Gastroesophageal sphincter (tissue), 3 donors: ENCODE results near the gene CRLF2.

Experiments
- CTCF ChIP-seq, 4 experiments: fragments of 200-600 bp in 2 of 4; fragments of 450-650 bp in 2 of 4; sonication (generic) in 1 of 4; IDR thresholded peaks; one replicate each; pipeline ENCODE4 v1.5.1; 2017 to 2019; ENCODE audit warnings: antibody characterized with exemption in 4 of 4, mild to moderate bottlenecking in 2 of 4, moderate library complexity in 2 of 4
- EP300 ChIP-seq: sonication (generic); formaldehyde crosslinking; IDR thresholded peaks from one replicate; pipeline ENCODE4 v1.6.1; 2017; ENCODE audit warnings: antibody characterized with exemption, mild to moderate bottlenecking
- POLR2A ChIP-seq, 2 donors: fragments of 450-650 bp; IDR thresholded peaks; one replicate each; pipeline ENCODE4 v1.6.1; 2017; ENCODE audit warnings: antibody characterized with exemption in 2 of 2, mild to moderate bottlenecking in 2 of 2, moderate library complexity in 1 of 2
- POLR2AphosphoS5 ChIP-seq: sonication (generic); formaldehyde crosslinking; IDR thresholded peaks from one replicate; pipeline ENCODE4 v1.6.1; 2017; ENCODE audit warnings: antibody characterized with exemption

GRCh38 chrX:1178580-1179057, 33.8 kb downstream of the CRLF2 start:
- TF ChIP-seq CTCF (IDR thresholded peaks at IDR 0.05) (no peak), EP300 (no peak), POLR2A (IDR thresholded peaks at IDR 0.05) (no peak), POLR2AphosphoS5 (no peak)
